ENCODE data around the gene HINT2. TPM values are rescaled to one million over a fixed set of nuclear protein-coding genes. Genes with fewer than 3 reads are reported as not detected.

The HINT2 gene
- total RNA-seq, 1 donor from 2014 or later, result 37.1 TPM

GRCh38 chr9:35763181-35763580 is 51.7 kb downstream of the HINT2 start:
- Histone ChIP-seq H3K4me3 (no peak overlapping the region), H3K27ac (no peak overlapping the region), H3K27me3 (no peaks in the 10 kb centered on the region), H3K9me3 (no peaks in the 10 kb centered on the region), H3K4me1 (peaks cover 9% of the 10 kb centered on the region), H3K36me3 (no peaks in the 10 kb centered on the region)
- ATAC-seq (no peak), DNase-seq (no peak)
- intact Hi-C loops (cut with DNase I), result no loop called here
- TF ChIP-seq, protein P1, sequence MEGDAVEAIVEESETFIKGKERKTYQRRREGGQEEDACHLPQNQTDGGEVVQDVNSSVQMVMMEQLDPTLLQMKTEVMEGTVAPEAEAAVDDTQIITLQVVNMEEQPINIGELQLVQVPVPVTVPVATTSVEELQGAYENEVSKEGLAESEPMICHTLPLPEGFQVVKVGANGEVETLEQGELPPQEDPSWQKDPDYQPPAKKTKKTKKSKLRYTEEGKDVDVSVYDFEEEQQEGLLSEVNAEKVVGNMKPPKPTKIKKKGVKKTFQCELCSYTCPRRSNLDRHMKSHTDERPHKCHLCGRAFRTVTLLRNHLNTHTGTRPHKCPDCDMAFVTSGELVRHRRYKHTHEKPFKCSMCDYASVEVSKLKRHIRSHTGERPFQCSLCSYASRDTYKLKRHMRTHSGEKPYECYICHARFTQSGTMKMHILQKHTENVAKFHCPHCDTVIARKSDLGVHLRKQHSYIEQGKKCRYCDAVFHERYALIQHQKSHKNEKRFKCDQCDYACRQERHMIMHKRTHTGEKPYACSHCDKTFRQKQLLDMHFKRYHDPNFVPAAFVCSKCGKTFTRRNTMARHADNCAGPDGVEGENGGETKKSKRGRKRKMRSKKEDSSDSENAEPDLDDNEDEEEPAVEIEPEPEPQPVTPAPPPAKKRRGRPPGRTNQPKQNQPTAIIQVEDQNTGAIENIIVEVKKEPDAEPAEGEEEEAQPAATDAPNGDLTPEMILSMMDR (IDR thresholded peaks at IDR 0.05), result no peak

Other genes starting within 250 kb of the HINT2 start
- gene TESK1, start 209.8 kb downstream of the HINT2 start, total RNA-seq, result 43.9 TPM
- 3.0 TPM for gene CD72, start 196.6 kb downstream of the HINT2 start, total RNA-seq
- gene SIT1, start 164.1 kb downstream of the HINT2 start, total RNA-seq, result 2.2 TPM
- gene RMRP, start 157.0 kb downstream of the HINT2 start, total RNA-seq, result 30,828 TPM
- gene CCDC107, start 156.8 kb downstream of the HINT2 start, total RNA-seq, result 31.1 TPM
- gene ARHGEF39, start 149.8 kb downstream of the HINT2 start, total RNA-seq, result 0.38 TPM
- gene CA9, start 141.1 kb downstream of the HINT2 start, total RNA-seq, result 0.55 TPM
- gene TPM2, start 125.1 kb downstream of the HINT2 start, total RNA-seq, result 161 TPM
- gene TLN1, start 82.8 kb downstream of the HINT2 start, total RNA-seq, result 439 TPM
- gene CREB3, start 82.4 kb downstream of the HINT2 start, total RNA-seq, result 34.9 TPM
- gene GBA2, start 65.8 kb downstream of the HINT2 start, total RNA-seq, result 99.1 TPM
- 34.6 TPM for gene RGP1, start 65.8 kb downstream of the HINT2 start, total RNA-seq
- gene MSMP, start 60.8 kb downstream of the HINT2 start, total RNA-seq, result not detected
- 21.7 TPM for gene NPR2, start 23.5 kb downstream of the HINT2 start, total RNA-seq
- 2.8 TPM for gene SPAG8, start 2.8 kb downstream of the HINT2 start, total RNA-seq
- gene FAM221B, start 13.7 kb upstream of the HINT2 start, total RNA-seq, result not detected
- gene TMEM8B, start 14.2 kb upstream of the HINT2 start, total RNA-seq, result 13.7 TPM
- gene OR13J1, start 55.4 kb upstream of the HINT2 start, total RNA-seq, result not detected
- gene HRCT1, start 91.2 kb upstream of the HINT2 start, total RNA-seq, result 10.8 TPM
- 13.5 TPM for gene SPAAR, start 94.4 kb upstream of the HINT2 start, total RNA-seq
- not detected for gene OR2S2, start 143.1 kb upstream of the HINT2 start, total RNA-seq
- gene RECK, start 221.9 kb upstream of the HINT2 start, total RNA-seq, result 20.1 TPM

Data from upper lobe of right lung (tissue), 1 donor.